Measurements from ENCODE around the gene NEK6.

- TF ChIP-seq RCOR1 (conservative IDR thresholded peaks at IDR 0.05; ENCODE audit: low read depth, low read length) (no peak), SPI1 (IDR thresholded peaks at IDR 0.05; ENCODE audit: borderline replicate concordance, insufficient read depth, low read depth, low read length) (no peak), RAD21 (IDR thresholded peaks at IDR 0.05; ENCODE audit: insufficient read depth, low read depth, low read length) (no peak), CBX5 (IDR thresholded peaks at IDR 0.05; ENCODE audit: low read depth) (no peak), ELK1 (IDR thresholded peaks at IDR 0.05; ENCODE audit: low read depth, low read length) (no peak), YY1 (IDR thresholded peaks at IDR 0.05; ENCODE audit: low read depth, low read length) (no peak)
- TF ChIP-seq, protein P1, sequence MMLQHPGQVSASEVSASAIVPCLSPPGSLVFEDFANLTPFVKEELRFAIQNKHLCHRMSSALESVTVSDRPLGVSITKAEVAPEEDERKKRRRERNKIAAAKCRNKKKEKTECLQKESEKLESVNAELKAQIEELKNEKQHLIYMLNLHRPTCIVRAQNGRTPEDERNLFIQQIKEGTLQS (IDR thresholded peaks at IDR 0.05; ENCODE audit: borderline replicate concordance, extremely low read depth, low read depth, low read length): no peak
- TF ChIP-seq, protein P2, sequence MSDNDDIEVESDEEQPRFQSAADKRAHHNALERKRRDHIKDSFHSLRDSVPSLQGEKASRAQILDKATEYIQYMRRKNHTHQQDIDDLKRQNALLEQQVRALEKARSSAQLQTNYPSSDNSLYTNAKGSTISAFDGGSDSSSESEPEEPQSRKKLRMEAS (IDR thresholded peaks at IDR 0.05; ENCODE audit: low read depth, low read length): no peak
- TF ChIP-seq, protein P3, sequence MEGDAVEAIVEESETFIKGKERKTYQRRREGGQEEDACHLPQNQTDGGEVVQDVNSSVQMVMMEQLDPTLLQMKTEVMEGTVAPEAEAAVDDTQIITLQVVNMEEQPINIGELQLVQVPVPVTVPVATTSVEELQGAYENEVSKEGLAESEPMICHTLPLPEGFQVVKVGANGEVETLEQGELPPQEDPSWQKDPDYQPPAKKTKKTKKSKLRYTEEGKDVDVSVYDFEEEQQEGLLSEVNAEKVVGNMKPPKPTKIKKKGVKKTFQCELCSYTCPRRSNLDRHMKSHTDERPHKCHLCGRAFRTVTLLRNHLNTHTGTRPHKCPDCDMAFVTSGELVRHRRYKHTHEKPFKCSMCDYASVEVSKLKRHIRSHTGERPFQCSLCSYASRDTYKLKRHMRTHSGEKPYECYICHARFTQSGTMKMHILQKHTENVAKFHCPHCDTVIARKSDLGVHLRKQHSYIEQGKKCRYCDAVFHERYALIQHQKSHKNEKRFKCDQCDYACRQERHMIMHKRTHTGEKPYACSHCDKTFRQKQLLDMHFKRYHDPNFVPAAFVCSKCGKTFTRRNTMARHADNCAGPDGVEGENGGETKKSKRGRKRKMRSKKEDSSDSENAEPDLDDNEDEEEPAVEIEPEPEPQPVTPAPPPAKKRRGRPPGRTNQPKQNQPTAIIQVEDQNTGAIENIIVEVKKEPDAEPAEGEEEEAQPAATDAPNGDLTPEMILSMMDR (IDR thresholded peaks at IDR 0.05 in 2 of 3, conservative IDR thresholded peaks at IDR 0.05 in 1 of 3; ENCODE audit: control insufficient read depth in 2 of 3, extremely low read depth in 1 of 3, insufficient read depth in 1 of 3, low read depth in 3 of 3, low read length in 3 of 3): no peak
Observed at GRCh38 chr9:124215956-124216355, 41.8 kb upstream of the NEK6 start.

Data from GM12878 (cell line).